HepG2 (cell line): ENCODE measurements around the gene C6orf62.

Experiments used
- CHD2 ChIP-seq: IDR thresholded peaks from 2 replicates; pipeline ENCODE4 v1.6.1; 2011; ENCODE audit warnings: low read depth, low read length, improper control_type of control experiment
- CTCF ChIP-seq: sonication (generic); formaldehyde crosslinking; IDR thresholded peaks from 2 replicates; pipeline ENCODE4 v1.5.0; 2020; ENCODE audit warnings: mild to moderate bottlenecking, missing genetic modification reagents, moderate library complexity
- FOXO4 ChIP-seq: sonication (generic); formaldehyde crosslinking; conservative IDR thresholded peaks from 2 replicates; pipeline ENCODE4 v1.8.1; 2023; ENCODE audit warnings: missing genetic modification reagents
- KDM6A ChIP-seq: IDR thresholded peaks from 2 replicates; pipeline ENCODE4 v1.6.1; 2016; ENCODE audit warnings: low read depth
- NFE2 ChIP-seq: sonication (generic); formaldehyde crosslinking; IDR thresholded peaks from 2 replicates; pipeline ENCODE4 v1.4.0; 2020; ENCODE audit warnings: missing genetic modification reagents
- SMAD9 ChIP-seq: sonication (generic); formaldehyde crosslinking; IDR thresholded peaks from 2 replicates; pipeline ENCODE4 v1.5.1; 2020; ENCODE audit warnings: mild to moderate bottlenecking, missing genetic modification reagents
- SOX5 ChIP-seq: IDR thresholded peaks from 2 replicates; pipeline ENCODE4 v1.6.1; 2016; ENCODE audit warnings: borderline replicate concordance
- TFDP1 ChIP-seq: IDR thresholded peaks from 2 replicates; pipeline ENCODE4 v1.6.1; 2016; ENCODE audit warnings: missing compliant biosample characterization, missing genetic modification reagents, borderline replicate concordance
- ZBTB10 ChIP-seq: sonication (generic); formaldehyde crosslinking; IDR thresholded peaks from 2 replicates; pipeline ENCODE4 v1.4.0; 2020; ENCODE audit warnings: missing genetic modification reagents, borderline replicate concordance

GRCh38 chr6:24743265-24743943 is 24.4 kb upstream of the C6orf62 start:
- TF ChIP-seq SMAD9 (no peak), ZBTB10 (no peak), CTCF (CRISPR knock-in tag) (no peak), TFDP1 (no peak), KDM6A (CRISPR knock-in tag) (no peak), FOXO4 (CRISPR knock-in tag) (no peak), CHD2 (no peak), NFE2 (CRISPR knock-in tag) (no peak), SOX5 (no peak)
